ENCODE data around the gene RPL7A. TPM values are rescaled to one million over a fixed set of nuclear protein-coding genes. Genes with fewer than 3 reads are reported as not detected.

The RPL7A gene
- total and polyA plus RNA-seq, 2 donors (not counting 3 experiments of a cell fraction or from before 2014, with no cell fraction given), result 2,112 to 2,329 TPM

GRCh38 chr9:133389562-133389961 lies 41.5 kb downstream of the RPL7A start:
- intact Hi-C loops (cut with micrococcal nuclease) (no loop called here), dilution Hi-C loops (cut with MboI; ENCODE audit: extremely low pct_ligation_motif_present, low sequenced_read_pairs) (no loop called here)
- no peaks in the 10 kb centered on the region for H3K9me1 ChIP-seq (replicated peaks; ENCODE audit: control insufficient read depth, extremely low read depth, insufficient read depth, low read length)
- no peak overlapping the region for H3K9ac ChIP-seq (replicated peaks; ENCODE audit: extremely low read depth, insufficient read depth, low read length)
- H3K36me3 ChIP-seq (ENCODE audit: control insufficient read depth in 2 of 2, extremely low read depth in 1 of 2, insufficient read depth in 2 of 2, low read length in 2 of 2), result no peaks in the 10 kb centered on the region
- ChIA-PET POLR2A (no interaction called here), CTCF (interaction anchor here (1.1 kb wide), 1 partner anchor 97 kb away, joined by 3 read pairs; no protein-coding TSS in a partner anchor)
- no peak overlapping the region for H3K27ac ChIP-seq (ENCODE audit: insufficient read depth, low read depth, low read length)
- no peaks in the 10 kb centered on the region for H3K27me3 ChIP-seq (ENCODE audit: control insufficient read depth in 2 of 2, insufficient read depth in 2 of 2, low read length in 2 of 2)
- no peak overlapping the region for H3K4me2 ChIP-seq (ENCODE audit: insufficient read depth, low read length)
- FAIRE-seq (no peak), DNase-seq (ENCODE audit: low read depth, low spot score) (no peak)
- H2AFZ ChIP-seq (ENCODE audit: low read depth, low read length), result no peak overlapping the region
- H3K4me1 ChIP-seq (ENCODE audit: control insufficient read depth, extremely low read depth, insufficient read depth, low read length), result no peaks in the 10 kb centered on the region
- no peaks in the 10 kb centered on the region for H3K9me3 ChIP-seq (replicated peaks; ENCODE audit: control insufficient read depth, insufficient read depth, low read length)
- no peaks in the 10 kb centered on the region for H3K79me2 ChIP-seq (ENCODE audit: control insufficient read depth, insufficient read depth, low read length)
- no peaks in the 10 kb centered on the region for H4K20me1 ChIP-seq (replicated peaks; ENCODE audit: control insufficient read depth, extremely low read depth, insufficient read depth, low read length)
- TF ChIP-seq, protein P1, sequence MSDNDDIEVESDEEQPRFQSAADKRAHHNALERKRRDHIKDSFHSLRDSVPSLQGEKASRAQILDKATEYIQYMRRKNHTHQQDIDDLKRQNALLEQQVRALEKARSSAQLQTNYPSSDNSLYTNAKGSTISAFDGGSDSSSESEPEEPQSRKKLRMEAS (IDR thresholded peaks at IDR 0.05; ENCODE audit: insufficient read depth, insufficient read length), result no peak
- no peak for TF ChIP-seq GATA2 (IDR thresholded peaks at IDR 0.05; ENCODE audit: insufficient read depth, insufficient read length, low read depth, low read length)
- no peak for TF ChIP-seq MYC (IDR thresholded peaks at IDR 0.05; ENCODE audit: low read depth, low read length)
- TF ChIP-seq JUN (IDR thresholded peaks at IDR 0.05; ENCODE audit: borderline replicate concordance, insufficient read depth, insufficient read length, low read depth), result no peak
- TF ChIP-seq EZH2 (IDR thresholded peaks at IDR 0.05; ENCODE audit: borderline replicate concordance, low read depth, low read length, severe bottlenecking), result no peak
- TF ChIP-seq, protein P2, sequence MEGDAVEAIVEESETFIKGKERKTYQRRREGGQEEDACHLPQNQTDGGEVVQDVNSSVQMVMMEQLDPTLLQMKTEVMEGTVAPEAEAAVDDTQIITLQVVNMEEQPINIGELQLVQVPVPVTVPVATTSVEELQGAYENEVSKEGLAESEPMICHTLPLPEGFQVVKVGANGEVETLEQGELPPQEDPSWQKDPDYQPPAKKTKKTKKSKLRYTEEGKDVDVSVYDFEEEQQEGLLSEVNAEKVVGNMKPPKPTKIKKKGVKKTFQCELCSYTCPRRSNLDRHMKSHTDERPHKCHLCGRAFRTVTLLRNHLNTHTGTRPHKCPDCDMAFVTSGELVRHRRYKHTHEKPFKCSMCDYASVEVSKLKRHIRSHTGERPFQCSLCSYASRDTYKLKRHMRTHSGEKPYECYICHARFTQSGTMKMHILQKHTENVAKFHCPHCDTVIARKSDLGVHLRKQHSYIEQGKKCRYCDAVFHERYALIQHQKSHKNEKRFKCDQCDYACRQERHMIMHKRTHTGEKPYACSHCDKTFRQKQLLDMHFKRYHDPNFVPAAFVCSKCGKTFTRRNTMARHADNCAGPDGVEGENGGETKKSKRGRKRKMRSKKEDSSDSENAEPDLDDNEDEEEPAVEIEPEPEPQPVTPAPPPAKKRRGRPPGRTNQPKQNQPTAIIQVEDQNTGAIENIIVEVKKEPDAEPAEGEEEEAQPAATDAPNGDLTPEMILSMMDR (IDR thresholded peaks at IDR 0.05; ENCODE audit: extremely low read depth in 1 of 2, insufficient read depth in 1 of 2, low read depth in 1 of 2, low read length in 2 of 2), result no peak
- no peak for TF ChIP-seq FOS (IDR thresholded peaks at IDR 0.05; ENCODE audit: borderline replicate concordance, insufficient read depth, low read length)
- no peak for TF ChIP-seq POLR2A (IDR thresholded peaks at IDR 0.05; ENCODE audit: low read depth, low read length)
- TF ChIP-seq POLR2AphosphoS5 (IDR thresholded peaks at IDR 0.05; ENCODE audit: insufficient read depth, low read depth, low read length), result no peak
- H3K4me3 ChIP-seq (replicated peaks in 1 of 3; ENCODE audit: insufficient read depth in 1 of 3, low read depth in 1 of 3, low read length in 3 of 3), result no peak overlapping the region
- BruUV-seq (replicated peaks), result no TSS peak
